Astrocyte (in vitro differentiated cells and primary cell): ENCODE data around the gene SLC39A7. TPM values are rescaled to one million over a fixed set of nuclear protein-coding genes. Genes with fewer than 3 reads are reported as not detected.

Experiments
- DNase-seq: peaks from one replicate; pipeline ENCODE4 v3.0.0-alpha.2; 2010; ENCODE audit warnings: low read depth
- FAIRE-seq: peaks from 2 replicates; lab custom pipeline; 2011; peaks lifted over from hg19 to GRCh38; lab: Jason Lieb, UNC
- H2AFZ ChIP-seq: 2 replicates; pipeline ENCODE4 v1.6.0; 2012; ENCODE audit warnings: low read depth, low read length, inconsistent platforms
- H3K27ac ChIP-seq: 2 replicates; pipeline ENCODE4 v1.5.1; 2011; ENCODE audit warnings: low read depth, low read length, inconsistent platforms
- H3K27me3 ChIP-seq: 2 replicates; pipeline ENCODE4 v1.6.0; 2011; ENCODE audit warnings: low read length, inconsistent platforms; ENCODE audit not compliant: insufficient read depth
- H3K36me3 ChIP-seq: 2 replicates; pipeline ENCODE4 v1.5.1; 2011; ENCODE audit warnings: low read length, inconsistent platforms; ENCODE audit not compliant: insufficient read depth
- H3K4me1 ChIP-seq: 2 replicates; pipeline ENCODE4 v1.5.1; 2011; ENCODE audit warnings: low read length, inconsistent platforms; ENCODE audit not compliant: insufficient read depth
- H3K4me2 ChIP-seq: 2 replicates; pipeline ENCODE4 v1.6.0; 2012; ENCODE audit warnings: low read length, inconsistent platforms
- H3K4me3 ChIP-seq: 2 replicates; pipeline ENCODE4 v1.5.1; 2011; ENCODE audit warnings: low read depth, mild to moderate bottlenecking, low read length, inconsistent platforms; ENCODE audit not compliant: insufficient read depth
- H3K79me2 ChIP-seq: 2 replicates; pipeline ENCODE4 v1.6.0; 2012; ENCODE audit warnings: mild to moderate bottlenecking, low read length, inconsistent platforms; ENCODE audit not compliant: insufficient read depth
- H3K9ac ChIP-seq: 2 replicates; pipeline ENCODE4 v1.6.0; 2012; ENCODE audit warnings: mild to moderate bottlenecking, low read length, inconsistent platforms
- H3K9me3 ChIP-seq: 2 replicates; pipeline ENCODE4 v1.5.1; 2012; ENCODE audit warnings: low read depth, mild to moderate bottlenecking, low read length, inconsistent platforms; ENCODE audit not compliant: insufficient read depth
- H4K20me1 ChIP-seq: 2 replicates; pipeline ENCODE4 v1.6.0; 2012; ENCODE audit warnings: low read length, inconsistent platforms; ENCODE audit not compliant: insufficient read depth
- H3K27ac Mint-ChIP-seq: one replicate; pipeline ENCODE4 v1.8.0; 2021; ENCODE audit warnings: mild to moderate bottlenecking, mixed read lengths; ENCODE audit not compliant: unreplicated experiment
- H3K27me3 Mint-ChIP-seq: one replicate; pipeline ENCODE4 v1.8.0; 2021; ENCODE audit warnings: low read depth, mixed read lengths; ENCODE audit not compliant: unreplicated experiment
- H3K36me3 Mint-ChIP-seq: one replicate; pipeline ENCODE4 v1.8.0; 2021; ENCODE audit warnings: low read depth, mixed read lengths; ENCODE audit not compliant: unreplicated experiment
- H3K4me1 Mint-ChIP-seq: one replicate; pipeline ENCODE4 v1.8.0; 2021; ENCODE audit warnings: low read depth, mixed read lengths; ENCODE audit not compliant: unreplicated experiment
- H3K4me3 Mint-ChIP-seq: one replicate; pipeline ENCODE4 v1.8.0; 2021; ENCODE audit warnings: mild to moderate bottlenecking, moderate library complexity, mixed read lengths; ENCODE audit not compliant: unreplicated experiment
- H3K9me3 Mint-ChIP-seq: one replicate; pipeline ENCODE4 v1.8.0; 2021; ENCODE audit warnings: mild to moderate bottlenecking, mixed read lengths; ENCODE audit not compliant: unreplicated experiment
- CTCF ChIP-seq: IDR thresholded peaks from 2 replicates; pipeline ENCODE4 v1.5.1; 2011; ENCODE audit warnings: low read depth, mild to moderate bottlenecking, inconsistent platforms, low read length, moderate library complexity; ENCODE audit not compliant: insufficient read depth
- EZH2 ChIP-seq: IDR thresholded peaks from 2 replicates; pipeline ENCODE4 v1.6.1; 2012; ENCODE audit warnings: mild to moderate bottlenecking, low read length, inconsistent platforms; ENCODE audit not compliant: insufficient read depth
- total RNA-seq: library from RNA; stranded (reverse); gene quantifications from 2 replicates; pipeline ENCODE4 v1.2.1, GENCODE V29; 2021

Gene SLC39A7
- total RNA-seq, 1 donor from 2014 or later, result 150 TPM

DNA sequence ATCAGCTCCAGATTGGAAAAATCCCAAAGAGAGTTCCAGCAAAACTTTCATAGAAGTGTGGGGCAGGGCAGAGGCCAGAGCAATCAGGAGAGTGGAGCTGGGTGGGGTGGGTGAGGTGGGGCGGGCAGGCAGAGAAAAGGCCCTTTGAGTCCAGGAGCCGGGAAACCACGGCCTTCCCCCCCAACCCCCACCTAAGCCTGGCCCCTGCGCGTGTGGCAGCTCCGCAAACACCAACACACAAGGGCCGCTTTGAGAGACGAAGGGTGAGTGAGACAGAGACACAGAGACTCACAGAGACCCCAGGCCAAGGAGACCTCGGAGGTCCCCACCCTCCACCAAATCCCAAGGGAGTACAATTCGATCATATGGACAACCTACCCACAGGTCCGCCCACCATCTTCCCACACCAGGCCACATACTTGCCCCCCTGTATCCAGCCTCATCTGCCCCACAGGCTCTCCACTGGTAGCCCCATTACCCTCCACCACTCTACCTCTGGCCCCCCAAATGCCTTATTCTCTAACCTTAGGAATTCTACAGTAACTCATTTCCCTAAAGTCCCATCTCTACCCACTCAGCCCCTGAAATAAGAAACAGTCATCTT lies 10.1 kb upstream of the SLC39A7 start:
- Histone ChIP-seq H2AFZ (no peak overlapping the region), H3K9ac (no peak overlapping the region), H3K4me1 (no peaks in the 10 kb centered on the region), H3K36me3 (peaks cover 14% of the 10 kb centered on the region), H3K27ac (no peak overlapping the region), H4K20me1 (peaks cover 25% of the 10 kb centered on the region), H3K79me2 (peaks cover 3% of the 10 kb centered on the region), H3K9me3 (no peaks in the 10 kb centered on the region), H3K4me2 (no peak overlapping the region), H3K27me3 (peaks cover 13% of the 10 kb centered on the region), H3K4me3 (no peak overlapping the region)
- peak overlapping the region; percentile 29 for H3K4me3 Mint-ChIP-seq
- peaks cover 32% of the 10 kb centered on the region for H3K27me3 Mint-ChIP-seq
- peaks cover 2% of the 10 kb centered on the region for H3K9me3 Mint-ChIP-seq
- TF ChIP-seq CTCF (no peak), EZH2 (no peak)
- H3K4me1 Mint-ChIP-seq, result peaks cover 4% of the 10 kb centered on the region
- no peak overlapping the region for H3K27ac Mint-ChIP-seq
- DNase-seq, result no peak
- H3K36me3 Mint-ChIP-seq, result peaks cover 16% of the 10 kb centered on the region
- no peak for FAIRE-seq

DNA sequence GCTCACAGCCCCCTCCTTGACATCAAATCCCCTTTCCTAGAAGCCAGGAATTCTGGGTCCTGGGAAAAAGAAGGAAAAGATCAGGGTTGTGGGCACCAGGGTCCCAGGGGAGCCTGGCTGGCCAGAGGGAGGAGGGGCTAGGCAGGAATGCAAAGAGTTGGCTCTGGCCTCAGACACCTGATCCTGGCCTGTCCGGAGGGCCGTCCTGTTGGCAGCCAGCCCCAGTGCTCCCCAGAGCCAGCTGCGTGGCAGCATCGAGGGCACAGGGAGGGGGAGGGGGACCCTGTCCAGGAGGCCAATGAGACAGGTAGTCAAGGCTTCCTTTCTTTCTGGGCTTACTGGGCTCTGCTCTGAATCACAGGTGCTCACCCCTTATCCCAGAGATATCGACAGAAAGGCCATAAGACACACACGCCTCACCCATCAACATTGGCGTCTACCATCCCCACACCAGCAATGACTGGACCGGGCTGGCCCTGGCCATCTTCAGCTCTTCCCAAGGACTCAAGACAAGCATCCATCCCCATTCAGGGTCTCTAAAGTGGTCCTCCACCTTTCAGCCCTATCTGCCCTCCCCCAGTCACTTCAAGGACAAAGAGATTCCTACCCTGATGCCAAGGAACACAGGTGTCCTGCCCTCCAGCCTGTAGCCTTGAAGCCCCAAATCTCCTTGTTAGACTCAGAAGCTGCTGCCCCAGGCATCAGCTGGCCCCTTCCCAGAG lies 9.1 kb upstream of the SLC39A7 start:
- Histone ChIP-seq H3K4me3 (no peak overlapping the region), H3K4me2 (no peak overlapping the region), H3K9ac (no peak overlapping the region), H3K36me3 (peaks cover 24% of the 10 kb centered on the region), H3K9me3 (no peaks in the 10 kb centered on the region), H2AFZ (no peak overlapping the region), H3K79me2 (peaks cover 3% of the 10 kb centered on the region), H3K27ac (no peak overlapping the region), H3K4me1 (no peaks in the 10 kb centered on the region), H3K27me3 (peaks cover 13% of the 10 kb centered on the region), H4K20me1 (peaks cover 34% of the 10 kb centered on the region)
- Mint-ChIP-seq H3K27me3 (peaks cover 32% of the 10 kb centered on the region), H3K4me3 (no peak overlapping the region), H3K9me3 (peaks cover 2% of the 10 kb centered on the region), H3K27ac (no peak overlapping the region), H3K4me1 (peaks cover 4% of the 10 kb centered on the region), H3K36me3 (peaks cover 19% of the 10 kb centered on the region)
- TF ChIP-seq CTCF (no peak), EZH2 (no peak)
- no peak for FAIRE-seq
- no peak for DNase-seq
